ENCODE data around the gene SLC25A21.
"Not testable (repeated sequence)": the region's sequence is repeated elsewhere in the genome, so short reads cannot be mapped to it uniquely, and the experiment has no call there.

SLC25A21 gene

DNA sequence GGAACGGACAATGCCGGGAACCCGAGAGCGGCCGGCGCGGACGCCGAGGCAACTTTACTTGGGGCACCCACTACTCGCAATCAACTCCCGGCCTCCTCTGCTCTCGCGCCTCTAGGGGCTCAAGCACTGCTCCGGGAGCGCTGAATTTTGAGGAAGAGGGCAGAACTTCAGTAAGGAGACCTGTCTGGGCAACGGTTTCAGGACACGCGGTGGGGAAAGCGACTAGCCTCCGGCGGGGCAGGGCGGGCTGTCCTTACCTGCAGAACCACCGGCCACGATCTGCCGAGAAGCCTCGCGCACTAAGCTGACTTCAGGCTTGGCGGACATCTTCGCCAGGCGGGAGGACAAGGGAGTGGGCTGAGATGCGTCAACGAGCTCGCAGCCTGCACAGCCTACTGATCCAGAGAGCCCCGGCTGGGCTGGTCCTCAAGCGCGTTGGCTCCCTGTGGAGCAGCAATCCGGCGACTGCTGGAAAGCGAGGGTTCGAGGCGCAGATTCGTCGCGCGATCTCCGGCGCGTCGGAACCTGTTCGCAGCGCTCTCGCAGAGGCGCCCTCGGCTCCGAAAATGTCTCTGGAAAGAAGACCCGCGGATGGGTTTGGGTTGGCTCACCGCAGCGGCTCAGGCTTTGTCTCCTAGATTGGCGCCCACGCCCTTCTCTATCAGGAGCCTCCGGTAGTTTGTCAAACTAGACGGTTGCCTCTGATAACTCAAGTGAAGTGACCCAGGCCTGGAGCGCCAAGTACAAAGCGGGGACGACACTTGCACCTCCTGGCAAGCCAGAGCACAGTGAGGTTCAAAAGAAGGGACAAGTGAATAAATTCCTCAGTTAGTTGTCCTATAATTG, at the start of gene SLC25A21:
SLC25A21 (minus strand) TSS at position 583 of the 846 bp plus-strand sequence.
- DNase-seq = peak; percentile 90

DNA sequence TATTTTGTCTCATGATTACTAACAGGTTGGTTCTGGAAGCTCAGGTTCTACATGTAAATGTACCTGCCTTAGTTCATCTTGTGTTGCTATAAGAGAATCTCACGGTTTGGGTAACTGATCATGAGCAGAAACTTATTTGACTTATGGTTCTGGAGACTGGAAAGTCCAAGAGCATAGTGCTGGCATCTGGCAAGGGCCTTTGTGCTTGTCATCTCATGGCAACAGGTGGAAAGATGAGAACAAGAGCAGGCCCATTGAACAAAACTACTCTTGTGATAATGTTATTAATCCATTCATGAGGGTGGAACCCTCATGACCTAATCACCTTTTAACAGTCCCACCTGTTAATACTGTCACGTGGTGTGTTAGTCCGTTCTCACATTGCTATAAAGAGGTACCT, 48.7 kb upstream of the SLC25A21 start:
- DNase-seq = no peak

DNA sequence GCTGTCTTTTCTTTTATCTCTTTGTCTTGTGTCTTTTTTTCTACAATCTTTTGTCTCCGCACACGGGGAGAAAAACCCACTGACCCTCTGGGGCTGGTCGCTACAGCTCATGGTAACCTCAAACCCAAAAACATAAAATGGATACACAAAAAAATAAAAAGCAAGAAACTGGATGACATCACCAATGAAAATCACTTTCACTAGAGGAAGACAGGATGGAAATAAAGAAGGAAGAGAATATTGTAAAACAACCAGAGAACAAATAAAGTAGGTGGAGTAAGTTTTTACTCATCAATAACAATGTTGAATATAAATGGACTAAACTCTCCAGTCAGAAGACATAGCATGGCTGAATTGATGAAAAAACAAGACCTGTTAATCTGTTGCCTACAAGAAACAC, 42.9 kb upstream of the SLC25A21 start:
- no peak for DNase-seq

DNA sequence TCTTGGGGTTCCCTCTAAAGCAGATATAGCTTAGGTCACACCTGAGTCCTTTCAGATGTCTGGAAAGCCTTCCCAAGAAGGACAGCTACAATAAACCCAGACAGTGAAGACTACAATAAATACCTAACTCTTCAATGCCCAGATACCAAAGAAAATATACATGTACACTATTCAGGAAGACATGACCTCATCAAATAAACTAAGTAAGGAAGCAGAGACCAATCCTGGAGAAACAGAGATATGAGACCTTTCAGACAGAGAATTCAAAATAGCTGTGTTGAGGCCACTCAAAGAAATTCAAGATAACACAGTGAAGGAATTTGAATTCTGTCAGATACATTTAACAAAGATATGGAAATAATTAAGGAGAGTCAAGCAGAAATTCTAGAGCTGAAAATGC, 40.6 kb upstream of the SLC25A21 start:
- no peak for DNase-seq

DNA sequence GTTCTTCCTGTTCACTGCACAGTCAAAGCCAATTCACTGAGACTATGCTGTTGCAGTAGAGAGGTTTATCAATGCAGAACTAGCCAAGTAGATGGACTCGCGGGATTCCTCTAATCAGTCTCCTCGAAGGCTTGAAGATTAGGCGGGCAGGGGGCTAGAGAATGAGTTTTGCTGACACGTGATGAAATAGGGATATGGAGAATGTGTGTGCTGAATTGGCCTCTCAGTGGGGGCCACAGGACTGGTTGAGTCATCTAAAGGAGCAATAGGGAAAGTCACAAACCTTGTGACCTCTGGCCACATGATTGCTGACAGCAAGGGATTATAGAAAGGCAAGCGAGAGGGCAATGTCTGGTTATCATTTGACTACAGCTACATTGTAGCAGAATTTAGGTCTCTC, 38.0 kb upstream of the SLC25A21 start:
- no peak for DNase-seq

DNA sequence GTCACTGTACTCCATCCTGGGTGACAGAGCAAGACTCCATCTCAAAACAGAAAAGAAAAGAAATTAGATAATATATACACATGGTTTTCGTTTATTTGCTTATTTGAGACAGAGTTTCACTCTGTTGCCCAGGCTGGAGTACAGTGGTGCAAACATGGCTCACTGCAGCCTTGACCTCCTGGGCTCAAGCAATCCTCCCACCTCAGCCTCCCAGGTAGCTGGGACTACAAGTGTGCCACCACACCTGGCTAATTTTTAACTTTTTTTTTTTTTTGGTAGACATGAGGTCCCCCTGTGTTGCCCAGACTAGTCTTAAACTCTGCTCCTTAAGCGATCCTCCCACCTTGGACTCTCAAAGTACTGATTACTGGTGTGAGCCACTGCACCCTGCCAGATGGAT, 37.2 kb upstream of the SLC25A21 start:
- DNase-seq = not testable (repeated sequence)

DNA sequence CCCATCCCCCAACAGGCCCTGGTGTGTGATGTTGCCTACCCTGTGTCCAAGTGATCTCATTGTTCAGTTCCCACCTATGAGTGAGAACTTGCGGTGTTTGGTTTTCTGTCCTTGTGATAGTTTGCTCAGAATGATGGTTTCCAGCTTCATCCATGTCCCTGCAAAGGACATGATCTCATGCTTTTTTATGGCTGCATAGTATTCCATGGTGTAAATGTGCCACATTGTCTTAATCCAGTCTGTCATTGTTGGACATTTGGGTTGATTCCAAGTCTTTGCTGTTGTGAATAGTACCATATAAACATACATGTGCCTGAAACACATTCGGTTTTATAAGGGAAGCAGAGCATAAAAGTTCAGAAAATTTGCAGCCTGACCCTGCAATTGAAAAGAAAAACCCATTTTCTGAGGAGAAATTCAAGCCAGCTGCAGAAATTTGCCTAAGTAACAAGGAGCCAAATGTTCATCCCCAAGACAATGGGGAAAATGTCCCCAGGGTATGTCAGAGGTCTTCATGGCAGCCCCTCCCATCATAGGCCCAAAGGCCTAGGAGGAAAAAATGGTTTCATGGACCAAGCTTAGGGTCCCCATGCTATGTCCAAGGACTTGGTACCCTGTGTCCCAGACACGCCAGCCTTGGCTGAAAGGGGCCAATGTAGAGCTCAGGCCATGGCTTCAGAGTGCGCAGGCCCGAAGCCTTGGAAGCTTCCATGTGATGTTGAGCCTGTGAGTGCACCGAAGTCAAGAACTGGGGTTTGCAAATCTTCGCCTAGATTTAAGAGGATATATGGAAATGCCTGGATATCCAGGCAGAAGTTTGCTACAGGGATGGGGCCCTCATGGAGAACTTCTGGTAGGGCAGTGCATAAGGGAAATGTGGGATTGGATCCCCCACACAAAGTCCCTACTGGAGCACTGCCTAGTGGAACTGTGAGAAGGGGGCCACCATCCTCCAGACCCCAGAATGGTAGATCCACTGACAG, 33.5 kb upstream of the SLC25A21 start:
- not testable (repeated sequence) for DNase-seq

DNA sequence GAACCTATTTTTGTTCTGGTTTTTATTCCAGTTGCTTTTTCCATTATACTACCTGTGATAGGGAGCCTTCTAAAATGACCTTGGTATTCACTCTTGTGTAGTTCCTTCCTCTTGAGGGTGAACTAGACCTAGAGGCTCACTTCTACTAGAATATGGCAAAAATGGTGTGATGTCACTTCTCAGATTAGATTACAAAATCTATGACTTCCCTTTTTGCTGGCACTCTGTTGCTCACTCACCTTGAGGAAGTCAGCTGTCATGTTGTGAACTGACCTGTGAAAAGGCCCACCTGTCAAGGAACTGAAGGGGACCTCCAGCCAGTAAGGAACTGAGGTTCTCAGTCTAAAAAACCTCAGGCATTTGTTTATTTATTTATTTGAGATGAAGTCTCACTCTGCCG, 31.0 kb upstream of the SLC25A21 start:
- no peak for DNase-seq

DNA sequence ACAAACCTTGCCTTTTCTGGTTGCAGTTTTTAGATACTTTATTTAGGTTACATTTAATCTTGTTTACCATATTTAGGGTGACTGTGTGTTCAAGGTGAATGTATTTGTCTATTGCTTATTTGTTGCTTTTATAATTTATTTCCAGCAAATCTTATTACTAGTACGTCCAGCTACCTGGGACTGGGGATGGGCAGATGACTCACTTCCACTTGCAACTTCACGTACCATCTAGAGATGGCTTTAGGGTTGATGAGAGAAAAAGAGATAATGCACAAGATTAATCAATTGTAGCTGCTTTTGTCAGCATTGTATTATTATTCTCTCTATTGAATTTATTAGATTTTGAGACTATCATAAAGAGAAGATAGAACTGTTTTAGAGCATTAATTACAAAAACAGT, 30.4 kb upstream of the SLC25A21 start:
- DNase-seq = no peak

DNA sequence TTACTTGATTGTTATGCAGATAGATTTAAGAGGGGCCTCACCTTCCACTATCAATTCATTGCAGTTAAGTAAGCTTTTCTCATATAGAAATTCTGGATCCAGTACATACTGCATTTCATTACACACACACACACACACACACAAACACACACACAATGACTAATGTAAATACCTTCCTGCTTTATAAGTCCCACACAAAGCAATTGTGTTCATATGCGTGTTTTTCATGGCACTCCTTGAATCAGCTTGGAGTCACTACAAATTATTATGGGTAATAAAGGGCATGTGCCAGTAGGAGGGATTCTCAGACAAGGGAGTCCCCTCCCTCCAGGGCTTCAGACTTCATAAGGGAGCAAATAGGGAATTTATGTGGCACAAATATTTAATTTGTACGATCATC, 29.9 kb upstream of the SLC25A21 start:
- DNase-seq = no peak

DNA sequence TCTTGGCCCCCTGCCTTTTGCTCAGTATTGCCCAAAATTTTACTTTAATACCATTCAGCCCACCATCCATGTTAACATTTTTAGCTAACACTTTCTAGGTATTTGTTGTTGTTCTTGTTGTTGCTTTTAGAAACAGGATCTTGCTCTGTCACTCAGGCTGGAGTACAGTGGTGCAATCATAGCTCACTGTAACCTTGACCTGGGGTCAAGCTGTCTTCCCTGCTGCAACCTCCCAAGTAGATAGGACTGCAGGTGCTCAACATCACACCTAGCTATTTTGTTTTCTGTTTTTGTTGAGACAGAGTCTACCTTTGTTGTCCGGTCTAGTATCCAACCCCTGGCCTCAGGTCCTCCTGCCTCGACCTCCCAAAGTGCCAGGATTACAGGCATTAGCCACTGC, 29.3 kb upstream of the SLC25A21 start:
- DNase-seq = no peak

DNA sequence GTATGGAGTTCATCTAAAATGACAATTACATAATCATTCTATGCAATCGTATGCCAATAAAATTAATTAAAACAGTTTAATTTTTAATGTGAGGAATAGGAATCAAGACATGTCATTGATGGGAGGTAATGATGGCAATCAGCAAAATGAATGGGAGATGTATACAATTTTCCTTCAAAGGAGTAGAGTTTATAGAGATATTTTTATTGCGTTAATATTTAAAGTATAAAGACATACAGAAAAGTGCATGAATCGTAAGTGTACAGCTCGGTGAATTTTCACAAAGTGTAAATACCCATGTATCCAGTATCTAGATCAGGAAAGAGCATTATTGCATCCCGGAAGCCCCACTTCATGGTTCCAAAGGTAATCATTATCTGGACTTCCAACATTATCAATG, 26.5 kb upstream of the SLC25A21 start:
- no peak for DNase-seq

DNA sequence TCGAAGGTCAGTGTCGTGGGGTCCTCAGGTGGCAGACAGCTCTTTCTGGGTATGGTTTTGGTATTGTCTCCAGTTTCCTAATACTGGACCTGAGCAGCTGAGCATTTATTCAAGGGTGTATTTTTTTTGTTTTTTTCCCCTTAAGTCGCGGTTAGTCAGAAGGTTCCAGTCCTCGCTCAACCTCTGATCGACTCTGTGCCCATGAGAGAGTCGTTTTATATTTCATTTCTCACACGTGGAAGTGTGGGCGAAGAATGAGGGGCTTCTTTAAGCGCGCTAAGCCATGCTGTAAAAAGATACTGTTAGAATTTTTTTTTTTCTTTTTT, 25.8 kb upstream of the SLC25A21 start:
- no peak for DNase-seq

DNA sequence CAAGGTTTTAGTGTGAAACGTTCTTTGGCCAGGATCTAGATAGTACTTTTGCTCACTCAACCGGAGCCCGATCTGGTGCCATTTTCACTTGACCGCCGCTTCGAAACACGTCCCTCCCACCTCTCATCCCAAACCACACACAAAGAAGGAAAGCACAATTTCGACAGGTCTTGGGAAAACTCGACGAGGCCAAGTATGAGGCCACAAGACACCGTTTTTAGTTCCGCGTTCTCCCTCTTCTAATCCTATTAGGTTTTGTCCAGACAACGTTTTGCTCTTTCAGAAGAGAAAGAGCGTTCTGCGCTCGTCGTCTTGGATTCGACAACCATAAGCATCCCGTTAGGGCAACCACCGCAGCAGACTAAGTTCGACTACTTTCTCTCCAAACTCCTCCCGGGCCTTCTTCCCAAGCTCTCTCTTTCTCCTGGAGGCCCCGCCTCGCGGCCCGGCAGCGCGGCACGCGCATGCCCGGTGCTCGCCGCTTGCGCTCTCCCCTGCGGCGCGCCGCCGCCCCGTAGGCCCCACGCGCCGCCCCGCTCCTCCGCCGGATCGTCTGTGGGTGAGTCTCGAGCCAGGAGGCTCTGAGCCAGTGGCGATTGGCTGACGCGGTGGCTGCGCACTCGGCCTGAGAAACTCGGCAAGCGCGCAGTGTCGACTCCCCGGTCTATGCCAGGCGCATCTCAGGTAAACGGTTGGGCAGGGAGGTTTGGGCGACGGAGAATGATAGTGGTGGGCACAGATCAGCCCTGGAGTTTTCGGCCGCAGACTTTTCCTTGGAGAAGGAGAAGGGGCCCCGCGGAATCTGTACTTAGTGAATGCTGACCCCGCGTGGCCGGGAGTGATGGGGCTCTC, 25.2 kb upstream of the SLC25A21 start, which contains the start of gene MIPOL1:
MIPOL1 (plus strand) TSS at position 517 of the 852 bp plus-strand sequence. CDS start 49,952 bp downstream, outside the sequence.
- DNase-seq = peak; percentile 90

DNA sequence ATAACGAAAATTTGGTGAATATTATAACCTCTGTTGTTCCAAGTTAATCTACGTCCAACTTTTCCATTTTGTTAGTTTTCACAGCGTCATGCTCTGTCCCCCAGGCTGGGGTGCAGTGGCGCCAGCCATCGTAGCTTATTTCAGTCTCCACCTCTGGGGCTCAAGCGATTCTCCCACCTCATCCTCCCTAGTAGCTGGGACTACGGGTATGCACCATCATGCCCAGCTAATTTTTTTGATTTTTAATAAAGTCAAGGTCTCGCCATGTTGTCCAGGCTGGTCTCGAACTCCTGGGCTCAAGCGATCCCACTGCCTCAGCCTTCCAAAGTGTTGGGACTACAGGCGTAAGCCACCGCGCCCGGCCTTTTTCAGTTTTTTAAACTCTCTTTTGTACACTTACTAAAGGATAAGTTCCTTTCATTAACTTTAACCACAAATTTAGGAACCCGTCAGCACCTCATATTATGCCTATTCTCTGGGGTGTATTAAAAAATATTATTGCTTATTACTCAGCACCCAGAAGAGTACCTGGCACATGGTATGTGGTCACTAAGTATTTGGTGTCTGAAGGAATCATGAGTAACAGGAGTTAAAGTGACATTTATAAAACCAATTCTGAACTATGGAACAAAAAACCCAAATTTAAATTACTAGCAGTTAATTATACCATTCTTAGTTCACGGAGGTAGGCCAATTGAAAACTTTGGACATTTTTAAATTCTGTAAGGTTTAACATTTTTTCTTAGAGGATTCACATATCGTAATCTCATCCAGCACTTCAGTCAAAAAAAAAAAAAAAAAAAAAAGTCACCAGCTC, 24.4 kb upstream of the SLC25A21 start:
- DNase-seq = no peak

DNA sequence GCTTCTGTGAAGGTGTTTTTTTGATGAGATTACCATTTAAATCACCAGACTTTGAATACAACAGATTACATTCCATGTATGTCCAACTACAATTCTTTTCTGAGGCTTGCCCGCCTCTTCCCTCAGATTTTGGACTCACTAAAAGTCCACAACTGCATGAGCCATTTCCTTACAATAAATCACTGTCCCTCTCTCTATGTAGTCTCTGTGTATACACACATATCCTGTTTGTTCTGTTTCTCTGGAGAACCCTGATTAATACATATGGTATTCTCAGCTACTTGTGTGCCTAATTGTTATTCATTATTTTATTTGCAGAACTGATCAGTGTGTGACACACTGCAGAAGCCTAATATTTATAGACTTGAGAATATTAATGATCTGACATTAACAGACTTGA, 22.9 kb upstream of the SLC25A21 start:
- no peak for DNase-seq

DNA sequence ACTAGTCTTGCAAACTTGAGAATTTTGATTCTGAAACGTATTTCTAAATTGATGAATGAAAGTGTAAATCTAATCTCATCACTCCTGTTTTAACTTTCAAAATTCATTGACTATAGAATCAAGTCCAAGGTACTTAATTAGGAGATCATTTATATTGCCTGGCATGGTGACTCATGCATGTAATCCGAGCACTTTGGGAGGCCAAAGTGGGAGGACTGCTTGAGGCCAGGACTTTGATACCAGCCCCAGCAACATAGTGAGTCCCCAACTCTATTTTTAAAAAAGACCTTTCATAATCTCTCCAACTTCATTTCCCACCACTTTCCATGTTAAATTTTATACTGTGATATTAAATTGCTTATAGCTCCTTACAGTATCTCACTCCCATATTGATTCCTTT, 22.3 kb upstream of the SLC25A21 start:
- DNase-seq = no peak

DNA sequence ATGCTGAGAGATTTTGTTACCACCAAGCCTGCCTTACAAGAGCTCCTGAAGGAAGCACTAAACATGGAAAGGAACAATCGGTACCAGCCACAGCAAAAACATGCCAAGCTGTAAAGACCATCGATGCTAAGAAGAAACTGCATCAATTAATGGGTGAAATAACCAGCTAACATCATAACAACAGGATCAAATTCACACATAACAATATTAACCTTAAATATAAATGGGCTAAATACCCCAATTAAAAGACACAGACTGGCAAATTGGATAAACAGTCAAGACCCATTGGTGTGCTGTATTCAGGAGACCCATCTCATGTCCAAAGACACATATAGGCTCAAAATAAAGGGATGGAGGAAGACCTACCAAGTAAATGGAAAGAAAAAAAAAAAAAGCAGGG, 17.3 kb upstream of the SLC25A21 start:
- not testable (repeated sequence) for DNase-seq

DNA sequence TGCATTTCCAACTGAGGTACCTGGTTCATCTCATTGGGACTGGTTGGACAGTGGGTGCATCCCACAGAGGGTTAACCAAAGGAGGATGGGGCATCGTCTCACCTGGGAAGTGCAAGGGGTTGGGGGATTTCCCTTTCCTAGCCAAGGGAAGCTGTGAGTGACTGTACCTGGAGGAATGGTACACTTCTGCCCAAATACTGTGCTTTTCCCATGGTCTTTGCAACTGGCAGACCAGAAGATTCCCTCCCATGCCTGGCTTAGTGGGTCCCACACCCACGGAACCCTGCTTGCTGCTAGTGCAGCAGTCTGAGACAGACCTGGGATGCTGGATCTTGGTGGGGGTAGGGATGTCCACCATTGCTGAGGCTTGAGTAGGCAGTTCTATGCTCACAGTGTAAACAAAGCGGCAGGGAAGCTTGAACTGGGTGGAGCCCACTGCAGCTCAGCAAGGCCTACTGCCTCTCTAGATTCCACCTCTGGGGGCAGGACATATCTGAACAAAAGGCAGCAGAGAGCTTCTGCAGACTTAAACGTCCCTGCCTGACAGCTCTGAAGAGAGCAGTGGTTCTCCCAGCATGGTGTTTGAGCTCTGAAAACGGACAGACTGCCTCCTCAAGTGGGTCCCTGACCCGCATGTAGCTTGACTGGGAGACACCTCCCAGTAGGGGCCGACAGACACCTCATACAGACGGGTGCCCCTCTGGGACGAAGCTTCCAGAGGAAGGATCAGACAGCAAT, 15.6 kb upstream of the SLC25A21 start:
- DNase-seq = not testable (repeated sequence)

DNA sequence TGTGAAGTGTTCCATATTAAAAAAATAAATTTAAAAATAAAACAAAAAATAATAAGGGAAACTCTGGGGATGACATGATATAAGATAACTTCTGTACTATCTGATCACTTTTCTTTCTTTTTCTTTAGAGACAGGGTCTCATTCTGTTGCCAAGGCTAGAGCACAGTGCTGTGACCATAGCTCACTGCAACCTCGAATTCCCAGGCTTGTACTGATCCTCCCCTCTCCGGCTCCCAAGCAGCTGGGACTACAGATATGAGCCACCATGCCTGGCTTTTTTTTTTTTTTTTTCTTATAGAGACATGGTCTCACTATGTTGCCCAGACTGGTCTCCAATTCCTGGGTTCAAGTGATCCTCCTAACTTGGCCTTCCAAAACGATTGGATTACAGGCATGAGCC, 14.9 kb upstream of the SLC25A21 start:
- no peak for DNase-seq

DNA sequence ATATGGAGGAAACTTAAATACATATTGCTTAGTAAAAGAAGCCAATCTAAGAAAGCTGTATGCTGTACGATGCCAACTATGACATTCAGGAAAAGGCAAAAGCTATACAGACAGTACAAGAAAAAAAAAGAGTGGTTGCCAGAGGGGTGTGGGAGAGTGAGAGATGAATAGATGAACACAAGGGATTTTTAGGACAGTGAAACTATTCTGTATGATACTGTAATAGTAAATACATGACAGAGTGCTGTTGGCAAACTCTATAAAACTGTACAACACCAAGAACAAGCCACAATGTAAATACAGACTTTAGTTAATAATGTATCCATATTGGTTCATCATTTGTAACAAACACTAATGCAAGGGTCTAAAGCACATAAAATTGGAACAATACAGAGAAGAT, 14.5 kb upstream of the SLC25A21 start:
- no peak for DNase-seq

All from NCI-H1105 treated with DMSO at 0.1 percent for 48 hours (cell line).